ENCODE measurements around the gene CROCC2. TPM values are rescaled to one million over a fixed set of nuclear protein-coding genes. Genes with fewer than 3 reads are reported as not detected.
A peak's percentile ranks its signal among the peaks of the same experiment; 100 is the strongest.

CROCC2 gene
- total RNA-seq, 2 experiments from 2014 or later, result not detected

DNA sequence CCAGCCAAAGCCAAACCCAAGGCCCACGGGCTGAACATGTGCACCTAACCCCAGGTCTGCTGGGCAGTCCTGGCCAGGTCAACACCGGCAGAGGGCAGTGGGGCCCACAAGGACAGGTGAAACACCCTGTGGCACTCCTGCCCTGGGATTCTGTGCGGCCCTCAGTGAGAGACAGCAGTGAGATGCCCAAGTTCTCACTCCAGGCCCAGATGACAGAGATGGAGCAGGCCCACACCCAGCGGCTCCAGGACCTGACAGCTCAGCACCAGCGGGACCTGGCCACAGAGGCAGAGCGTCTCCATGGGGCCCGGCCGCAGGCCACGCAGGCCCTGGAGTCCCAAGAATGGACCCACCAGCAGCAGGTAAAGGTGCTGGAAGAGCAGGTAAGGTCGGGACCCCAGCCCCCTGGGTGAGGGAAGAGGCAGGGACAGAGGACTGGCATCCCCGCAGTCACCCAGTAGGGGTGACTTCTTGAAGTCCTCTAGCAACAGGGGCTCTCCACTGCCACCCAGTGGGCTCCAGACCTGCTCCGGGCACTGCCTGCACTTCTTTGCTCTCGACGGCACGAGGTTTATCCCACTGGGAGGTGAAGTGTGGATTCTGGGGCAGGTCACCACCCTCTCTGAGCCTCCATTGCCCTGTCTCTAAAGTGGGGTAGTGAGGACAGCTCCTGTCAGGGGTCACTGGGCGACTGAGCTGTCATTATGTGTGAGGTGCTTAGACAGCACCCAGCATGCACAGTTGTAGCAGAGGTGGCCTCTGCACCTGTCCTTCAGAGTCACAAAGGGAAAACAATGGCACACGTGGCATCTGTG lies 83.5 kb downstream of the CROCC2 start:
- Histone ChIP-seq H3K36me3 (ENCODE audit: insufficient read depth, low read length) (no peaks in the 10 kb centered on the region), H4K20me1 (ENCODE audit: insufficient read depth, low read length) (no peaks in the 10 kb centered on the region), H3K4me2 (ENCODE audit: low read length) (no peak overlapping the region), H3K4me1 (ENCODE audit: insufficient read depth, low read length, poor library complexity, severe bottlenecking) (peaks cover 13% of the 10 kb centered on the region), H3K79me2 (ENCODE audit: insufficient read depth, low read depth, low read length) (no peaks in the 10 kb centered on the region), H3K4me3 (ENCODE audit: low read depth, low read length, poor library complexity, severe bottlenecking) (no peak overlapping the region), H2AFZ (ENCODE audit: low read length) (no peak overlapping the region), H3K27ac (ENCODE audit: low read depth, low read length, poor library complexity, severe bottlenecking) (no peak overlapping the region), H3K9me3 (ENCODE audit: low read length) (no peaks in the 10 kb centered on the region), H3K9me2 (ENCODE audit: insufficient read depth, low read length) (no peaks in the 10 kb centered on the region)
- peak; percentile 62 for DNase-seq (ENCODE audit: low spot score)
- TF ChIP-seq, protein P1, sequence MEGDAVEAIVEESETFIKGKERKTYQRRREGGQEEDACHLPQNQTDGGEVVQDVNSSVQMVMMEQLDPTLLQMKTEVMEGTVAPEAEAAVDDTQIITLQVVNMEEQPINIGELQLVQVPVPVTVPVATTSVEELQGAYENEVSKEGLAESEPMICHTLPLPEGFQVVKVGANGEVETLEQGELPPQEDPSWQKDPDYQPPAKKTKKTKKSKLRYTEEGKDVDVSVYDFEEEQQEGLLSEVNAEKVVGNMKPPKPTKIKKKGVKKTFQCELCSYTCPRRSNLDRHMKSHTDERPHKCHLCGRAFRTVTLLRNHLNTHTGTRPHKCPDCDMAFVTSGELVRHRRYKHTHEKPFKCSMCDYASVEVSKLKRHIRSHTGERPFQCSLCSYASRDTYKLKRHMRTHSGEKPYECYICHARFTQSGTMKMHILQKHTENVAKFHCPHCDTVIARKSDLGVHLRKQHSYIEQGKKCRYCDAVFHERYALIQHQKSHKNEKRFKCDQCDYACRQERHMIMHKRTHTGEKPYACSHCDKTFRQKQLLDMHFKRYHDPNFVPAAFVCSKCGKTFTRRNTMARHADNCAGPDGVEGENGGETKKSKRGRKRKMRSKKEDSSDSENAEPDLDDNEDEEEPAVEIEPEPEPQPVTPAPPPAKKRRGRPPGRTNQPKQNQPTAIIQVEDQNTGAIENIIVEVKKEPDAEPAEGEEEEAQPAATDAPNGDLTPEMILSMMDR (conservative IDR thresholded peaks at IDR 0.05; ENCODE audit: low read length), result peak; percentile 69
- TF ChIP-seq EZH2phosphoT487 (IDR thresholded peaks at IDR 0.05; ENCODE audit: borderline replicate concordance, low read depth, low read length), result no peak
- ChIA-PET POLR2A (no interaction called here), CTCF (ENCODE audit: unreplicated experiment) (no interaction called here)
- BruUV-seq (replicated peaks), result no TSS peak
- intact Hi-C loops (cut with micrococcal nuclease; ENCODE audit: unreplicated experiment), result loop anchor here (2.0 kb wide), 1 partner anchor 139 kb away; no protein-coding TSS in a partner anchor

- intact Hi-C loops (cut with micrococcal nuclease; ENCODE audit: unreplicated experiment), result no loop called here
- no peak for DNase-seq (ENCODE audit: low spot score)
- Histone ChIP-seq H3K9me3 (ENCODE audit: low read length) (no peaks in the 10 kb centered on the region), H3K27ac (ENCODE audit: low read depth, low read length, poor library complexity, severe bottlenecking) (no peak overlapping the region), H3K9me2 (ENCODE audit: insufficient read depth, low read length) (no peaks in the 10 kb centered on the region), H3K4me3 (ENCODE audit: low read depth, low read length, poor library complexity, severe bottlenecking) (no peak overlapping the region), H3K79me2 (ENCODE audit: insufficient read depth, low read depth, low read length) (no peaks in the 10 kb centered on the region), H2AFZ (ENCODE audit: low read length) (no peak overlapping the region), H3K4me2 (ENCODE audit: low read length) (no peak overlapping the region), H3K36me3 (ENCODE audit: insufficient read depth, low read length) (no peaks in the 10 kb centered on the region), H4K20me1 (ENCODE audit: insufficient read depth, low read length) (no peaks in the 10 kb centered on the region), H3K4me1 (ENCODE audit: insufficient read depth, low read length, poor library complexity, severe bottlenecking) (peaks cover 13% of the 10 kb centered on the region)
- CTCF ChIA-PET (ENCODE audit: unreplicated experiment), result no interaction called here
- TF ChIP-seq EZH2phosphoT487 (IDR thresholded peaks at IDR 0.05; ENCODE audit: borderline replicate concordance, low read depth, low read length), result no peak
- TF ChIP-seq, protein P1 (conservative IDR thresholded peaks at IDR 0.05; ENCODE audit: low read length), result no peak
- POLR2A ChIA-PET, result no interaction called here
- no TSS peak for BruUV-seq (replicated peaks)
Observed at GRCh38 chr2:240990266-240990529, 84.1 kb downstream of the CROCC2 start.

- TF ChIP-seq, protein P1 (conservative IDR thresholded peaks at IDR 0.05; ENCODE audit: low read length), result no peak
- no peak for TF ChIP-seq EZH2phosphoT487 (IDR thresholded peaks at IDR 0.05; ENCODE audit: borderline replicate concordance, low read depth, low read length)
- Histone ChIP-seq H3K79me2 (ENCODE audit: insufficient read depth, low read depth, low read length) (no peaks in the 10 kb centered on the region), H3K4me2 (ENCODE audit: low read length) (no peak overlapping the region), H3K4me1 (ENCODE audit: insufficient read depth, low read length, poor library complexity, severe bottlenecking) (peaks cover 13% of the 10 kb centered on the region), H3K36me3 (ENCODE audit: insufficient read depth, low read length) (no peaks in the 10 kb centered on the region), H4K20me1 (ENCODE audit: insufficient read depth, low read length) (no peaks in the 10 kb centered on the region), H3K4me3 (ENCODE audit: low read depth, low read length, poor library complexity, severe bottlenecking) (no peak overlapping the region), H2AFZ (ENCODE audit: low read length) (no peak overlapping the region), H3K9me3 (ENCODE audit: low read length) (no peaks in the 10 kb centered on the region), H3K9me2 (ENCODE audit: insufficient read depth, low read length) (no peaks in the 10 kb centered on the region), H3K27ac (ENCODE audit: low read depth, low read length, poor library complexity, severe bottlenecking) (no peak overlapping the region)
- intact Hi-C loops (cut with micrococcal nuclease; ENCODE audit: unreplicated experiment), result no loop called here
- no peak for DNase-seq (ENCODE audit: low spot score)
- no TSS peak for BruUV-seq (replicated peaks)
- ChIA-PET CTCF (ENCODE audit: unreplicated experiment) (no interaction called here), POLR2A (no interaction called here)
Observed at GRCh38 chr2:240990726-240991377, 84.7 kb downstream of the CROCC2 start.
